Measurements from ENCODE around the gene LRRC7. TPM values are rescaled to one million over a fixed set of nuclear protein-coding genes. Genes with fewer than 3 reads are reported as not detected.

Gene LRRC7
- total RNA-seq, 4 donors from 2014 or later: 0.40 to 1.7 (median 0.63) TPM

DNA sequence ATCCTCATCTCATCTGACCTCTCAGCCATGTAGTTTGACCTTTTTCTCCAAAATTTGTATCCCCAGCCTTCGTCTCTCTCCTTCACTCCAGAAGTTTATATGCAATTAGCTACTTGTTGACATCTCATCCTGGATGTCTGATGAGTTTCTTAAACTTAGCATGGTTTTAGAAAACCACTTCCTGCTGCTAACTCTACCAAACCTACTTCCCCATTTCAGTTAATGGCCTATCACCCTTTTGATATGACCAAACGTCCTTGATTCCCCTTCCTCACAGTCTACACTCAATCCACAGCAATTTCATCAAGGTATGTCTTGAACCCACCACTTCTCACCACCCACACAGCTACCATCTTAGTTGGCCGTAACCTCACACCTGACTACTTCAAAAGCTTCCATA lies 515.8 kb downstream of the LRRC7 start:
- no peak for TF ChIP-seq POLR2A (IDR thresholded peaks at IDR 0.05)
- TF ChIP-seq, protein P1, sequence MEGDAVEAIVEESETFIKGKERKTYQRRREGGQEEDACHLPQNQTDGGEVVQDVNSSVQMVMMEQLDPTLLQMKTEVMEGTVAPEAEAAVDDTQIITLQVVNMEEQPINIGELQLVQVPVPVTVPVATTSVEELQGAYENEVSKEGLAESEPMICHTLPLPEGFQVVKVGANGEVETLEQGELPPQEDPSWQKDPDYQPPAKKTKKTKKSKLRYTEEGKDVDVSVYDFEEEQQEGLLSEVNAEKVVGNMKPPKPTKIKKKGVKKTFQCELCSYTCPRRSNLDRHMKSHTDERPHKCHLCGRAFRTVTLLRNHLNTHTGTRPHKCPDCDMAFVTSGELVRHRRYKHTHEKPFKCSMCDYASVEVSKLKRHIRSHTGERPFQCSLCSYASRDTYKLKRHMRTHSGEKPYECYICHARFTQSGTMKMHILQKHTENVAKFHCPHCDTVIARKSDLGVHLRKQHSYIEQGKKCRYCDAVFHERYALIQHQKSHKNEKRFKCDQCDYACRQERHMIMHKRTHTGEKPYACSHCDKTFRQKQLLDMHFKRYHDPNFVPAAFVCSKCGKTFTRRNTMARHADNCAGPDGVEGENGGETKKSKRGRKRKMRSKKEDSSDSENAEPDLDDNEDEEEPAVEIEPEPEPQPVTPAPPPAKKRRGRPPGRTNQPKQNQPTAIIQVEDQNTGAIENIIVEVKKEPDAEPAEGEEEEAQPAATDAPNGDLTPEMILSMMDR (IDR thresholded peaks at IDR 0.05): no peak
- no peaks in the 10 kb centered on the region for H3K4me1 ChIP-seq
- DNase-seq: no peak

DNA sequence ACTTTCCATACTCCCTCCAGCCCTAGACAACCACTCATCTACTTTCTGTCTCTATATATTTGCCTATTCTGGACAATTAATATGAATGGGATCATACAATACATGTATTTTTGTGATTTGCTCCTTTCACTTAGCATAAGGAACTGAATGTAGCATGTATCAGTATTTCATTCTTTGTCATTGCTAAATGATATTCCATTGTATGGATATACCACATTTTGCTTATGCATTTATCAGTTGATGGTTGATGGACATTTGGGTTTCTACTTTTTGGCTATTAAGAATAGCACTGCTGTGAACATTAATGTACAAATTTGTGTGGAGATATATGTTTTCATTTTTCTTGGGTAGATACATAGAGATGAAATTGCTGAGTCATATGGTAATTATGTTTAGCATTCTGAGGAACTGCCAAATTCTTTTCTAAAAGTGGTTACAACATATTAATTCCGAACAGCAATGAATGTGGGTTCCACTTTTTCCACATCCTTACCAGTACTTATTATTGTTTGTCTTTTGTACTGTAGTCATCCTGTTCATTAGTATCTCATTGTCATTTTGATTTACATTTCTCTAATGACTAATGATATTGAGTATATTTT lies 516.7 kb downstream of the LRRC7 start:
- no peaks in the 10 kb centered on the region for H3K27me3 ChIP-seq
- H3K27ac ChIP-seq: no peak overlapping the region
- H3K9me3 ChIP-seq: no peaks in the 10 kb centered on the region
- H3K36me3 ChIP-seq: no peaks in the 10 kb centered on the region
- no peak overlapping the region for H3K4me3 ChIP-seq
- TF ChIP-seq, protein P1 (IDR thresholded peaks at IDR 0.05): no peak
- TF ChIP-seq POLR2A (IDR thresholded peaks at IDR 0.05): no peak
- no peak for DNase-seq
- no peaks in the 10 kb centered on the region for H3K4me1 ChIP-seq

More for the DNA sequence above, 515.8 kb downstream of the LRRC7 start:
- no peak overlapping the region for H3K4me3 ChIP-seq
- H3K9me3 ChIP-seq: no peaks in the 10 kb centered on the region
- no peaks in the 10 kb centered on the region for H3K36me3 ChIP-seq
- no peak overlapping the region for H3K27ac ChIP-seq
- no peaks in the 10 kb centered on the region for H3K27me3 ChIP-seq

DNA sequence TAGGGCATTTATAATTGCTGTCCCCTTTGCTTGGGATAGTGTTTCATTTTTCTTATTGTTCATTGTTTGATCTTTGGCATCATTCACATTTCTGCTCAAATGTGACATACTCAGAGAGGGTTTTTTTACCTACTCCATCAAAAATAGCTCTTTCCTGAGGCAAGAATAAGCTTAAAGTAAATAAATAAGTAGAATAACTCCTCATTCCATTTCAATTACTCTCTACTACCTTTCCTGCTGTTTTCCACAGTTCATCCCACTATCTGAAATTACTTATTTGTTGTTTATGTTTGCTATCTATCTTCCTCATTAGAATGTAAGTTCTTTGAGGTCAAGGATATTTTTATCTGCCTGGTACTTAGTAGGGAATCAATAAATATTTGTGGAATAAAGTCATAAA lies 517.8 kb downstream of the LRRC7 start:
- TF ChIP-seq, protein P1 (IDR thresholded peaks at IDR 0.05): no peak
- no peak for TF ChIP-seq POLR2A (IDR thresholded peaks at IDR 0.05)
- H3K9me3 ChIP-seq: no peaks in the 10 kb centered on the region
- no peak for DNase-seq
- no peak overlapping the region for H3K27ac ChIP-seq
- no peak overlapping the region for H3K4me3 ChIP-seq
- no peaks in the 10 kb centered on the region for H3K27me3 ChIP-seq
- no peaks in the 10 kb centered on the region for H3K36me3 ChIP-seq
- H3K4me1 ChIP-seq: no peaks in the 10 kb centered on the region

DNA sequence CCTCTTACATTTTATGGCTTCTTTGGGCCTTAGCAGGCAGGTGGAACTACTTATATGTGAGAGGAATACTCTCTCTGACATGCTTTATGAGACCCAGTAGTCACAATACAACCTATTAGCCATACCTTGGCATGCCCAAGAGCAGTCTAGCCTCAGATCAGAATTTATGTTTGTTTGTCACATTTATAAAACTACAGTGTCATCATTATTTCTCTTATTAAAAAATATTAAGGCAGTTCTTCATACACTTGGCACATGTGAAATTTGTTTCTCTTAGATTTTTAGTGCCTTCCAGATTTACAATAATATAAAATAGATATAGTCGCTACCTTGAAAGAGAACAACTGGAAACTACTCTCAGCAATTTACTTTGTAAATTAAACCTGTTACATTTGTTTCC lies 519.2 kb downstream of the LRRC7 start:
- Histone ChIP-seq H3K27me3 (no peaks in the 10 kb centered on the region), H3K4me3 (no peak overlapping the region), H3K36me3 (no peaks in the 10 kb centered on the region), H3K27ac (no peak overlapping the region), H3K4me1 (no peaks in the 10 kb centered on the region), H3K9me3 (no peaks in the 10 kb centered on the region)
- DNase-seq: no peak
- TF ChIP-seq POLR2A (IDR thresholded peaks at IDR 0.05): no peak
- TF ChIP-seq, protein P1 (IDR thresholded peaks at IDR 0.05): no peak

DNA sequence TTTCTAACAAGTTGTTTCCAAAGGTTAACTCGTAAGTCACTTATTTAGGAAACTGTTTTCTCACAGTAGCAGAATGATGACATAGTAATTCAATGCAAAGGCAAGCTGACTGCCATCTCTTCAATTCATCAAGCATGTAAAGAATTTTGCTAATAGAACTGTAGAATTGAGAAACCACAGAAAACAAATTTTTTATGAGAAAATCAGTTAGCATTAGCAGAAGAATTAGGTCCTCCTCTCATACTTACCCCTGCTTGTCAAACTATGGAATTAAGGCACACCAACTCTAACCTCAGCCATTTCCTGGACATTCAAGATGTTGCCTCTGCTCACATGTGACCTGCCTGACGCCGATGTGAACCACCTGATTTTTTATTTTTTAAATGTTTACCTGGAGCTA lies 522.4 kb downstream of the LRRC7 start:
- no peaks in the 10 kb centered on the region for H3K9me3 ChIP-seq
- no peak overlapping the region for H3K4me3 ChIP-seq
- no peaks in the 10 kb centered on the region for H3K4me1 ChIP-seq
- no peaks in the 10 kb centered on the region for H3K27me3 ChIP-seq
- no peak for DNase-seq
- H3K36me3 ChIP-seq: no peaks in the 10 kb centered on the region
- no peak overlapping the region for H3K27ac ChIP-seq
- no peak for TF ChIP-seq POLR2A (IDR thresholded peaks at IDR 0.05)
- TF ChIP-seq, protein P1 (IDR thresholded peaks at IDR 0.05): no peak

DNA sequence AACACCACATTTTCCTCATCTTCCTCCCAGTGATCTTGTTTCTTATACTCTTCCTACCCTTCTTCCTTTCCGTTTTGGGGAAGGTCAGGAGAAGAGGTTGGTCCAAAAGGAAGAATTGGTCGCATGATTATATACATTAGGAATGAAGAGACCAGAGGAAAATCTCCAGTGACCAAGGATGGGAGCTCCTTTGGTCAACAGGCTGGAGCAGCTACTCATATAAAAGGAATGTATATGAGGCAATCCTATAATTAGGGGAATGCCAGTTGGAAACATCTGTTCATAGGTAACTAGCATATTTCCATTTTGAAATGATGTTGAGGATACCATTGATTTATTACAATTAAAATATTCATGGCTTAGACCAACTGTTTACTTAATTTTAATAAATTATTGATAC lies 523.2 kb downstream of the LRRC7 start:
- TF ChIP-seq, protein P1 (IDR thresholded peaks at IDR 0.05): no peak
- no peak for TF ChIP-seq POLR2A (IDR thresholded peaks at IDR 0.05)
- Histone ChIP-seq H3K4me1 (no peaks in the 10 kb centered on the region), H3K9me3 (no peaks in the 10 kb centered on the region), H3K36me3 (no peaks in the 10 kb centered on the region), H3K4me3 (no peak overlapping the region), H3K27me3 (no peaks in the 10 kb centered on the region), H3K27ac (no peak overlapping the region)
- no peak for DNase-seq
